Skin epidermis (tissue), 12 donors: ENCODE measurements around the gene C18orf63.
A peak's percentile ranks its signal among the peaks of the same experiment; 100 is the strongest.
"Not testable (repeated sequence)": the region's sequence is repeated elsewhere in the genome, so short reads cannot be mapped to it uniquely, and the experiment has no call there.

ENCODE experiments used
- H3K27ac ChIP-seq, 21 experiments: fragments of 200-600 bp; sonication (generic) in 11 of 21; one replicate each; pipeline ENCODE4 v1.5.0; 2020; ENCODE audit warnings: mild to moderate bottlenecking in 3 of 21, inconsistent platforms in 2 of 21, moderate library complexity in 2 of 21
- H3K4me3 ChIP-seq, 7 experiments: fragments of 200-600 bp; sonication (generic) in 2 of 7; one replicate each; pipeline ENCODE4 v1.5.0; 2020; ENCODE audit warnings: inconsistent platforms in 2 of 7, mild to moderate bottlenecking in 2 of 7, moderate library complexity in 1 of 7

The C18orf63 gene

DNA sequence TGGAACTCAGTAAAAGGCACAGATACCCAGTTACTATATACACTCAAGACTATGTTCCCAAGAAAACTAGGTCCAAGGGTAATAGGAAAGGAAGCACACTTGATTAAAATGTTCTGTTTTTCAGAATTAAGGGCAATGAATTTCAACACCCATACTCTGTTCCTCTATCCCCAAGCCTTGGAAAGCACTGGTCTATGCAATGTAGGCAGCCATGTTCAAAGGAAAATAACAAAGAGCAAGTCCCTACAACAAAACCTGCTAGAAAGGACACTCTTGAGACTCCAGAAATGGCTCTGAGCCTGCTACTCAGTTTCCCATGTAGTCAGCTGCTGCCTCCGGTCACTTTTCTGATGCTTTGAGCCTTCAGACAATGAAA, 30.7 kb upstream of the C18orf63 start:
- Histone ChIP-seq H3K27ac (peak overlapping the region in 9 of 21 experiments; percentile 3 to 71 (median 43)), H3K4me3 (no peak overlapping the region)

DNA sequence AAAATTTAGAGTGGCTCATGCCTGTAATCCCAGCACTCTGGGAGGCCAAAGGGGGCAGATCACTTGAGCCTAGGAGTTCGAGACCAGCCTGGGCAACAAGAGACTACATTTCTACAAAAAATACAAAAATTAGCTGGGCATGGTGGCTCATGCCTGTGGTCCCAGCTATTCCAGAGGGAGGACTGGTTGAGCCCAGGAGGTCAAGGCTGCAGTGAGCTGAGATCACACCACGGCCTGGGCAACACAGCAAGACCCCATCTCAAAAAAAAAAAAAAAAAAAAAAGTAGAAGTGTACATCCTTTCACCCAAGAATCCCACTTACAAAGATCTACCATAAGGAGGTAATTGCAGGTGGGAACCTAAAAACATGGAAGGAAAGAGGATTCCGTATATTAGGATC, 30.1 kb upstream of the C18orf63 start:
- H3K4me3 ChIP-seq: not testable (repeated sequence)
- peak overlapping the region in 2 of 21 experiments; percentile 38 to 43 for H3K27ac ChIP-seq

DNA sequence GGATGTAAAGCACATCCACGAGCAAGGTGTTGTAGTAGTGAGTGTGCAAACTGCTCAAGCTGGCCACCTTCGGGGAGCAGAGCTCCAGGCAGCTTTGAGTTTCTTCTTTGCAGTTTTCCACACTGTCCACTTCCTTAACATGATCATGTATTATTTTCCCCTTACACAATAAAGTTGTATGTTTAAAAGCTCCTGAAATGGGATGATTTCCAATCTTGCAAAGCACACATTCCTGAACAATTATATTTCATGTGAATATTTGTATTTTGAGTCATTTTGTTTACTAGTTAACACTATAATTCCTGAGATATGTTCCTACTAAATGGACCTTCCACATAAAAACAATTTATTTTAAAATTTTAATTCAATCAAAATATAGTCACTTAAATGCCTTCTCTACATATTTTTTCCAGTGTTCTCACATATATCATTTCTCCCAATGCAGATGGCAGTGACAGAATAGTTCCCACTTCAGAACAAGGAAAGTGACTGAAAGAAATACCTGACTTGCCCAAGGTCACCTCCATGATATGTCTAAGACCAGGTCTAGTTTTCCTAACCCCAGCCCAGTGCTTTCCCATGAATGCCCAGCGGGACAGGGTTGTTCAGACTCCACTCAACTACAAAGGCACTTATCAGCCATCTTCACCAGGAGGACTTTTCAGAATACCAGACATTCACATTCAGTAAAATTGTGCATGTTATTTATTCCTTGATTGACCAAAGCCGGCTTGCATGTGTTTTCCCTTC, 29.4 kb upstream of the C18orf63 start:
- Histone ChIP-seq H3K4me3 (no peak overlapping the region), H3K27ac (no peak overlapping the region)

DNA sequence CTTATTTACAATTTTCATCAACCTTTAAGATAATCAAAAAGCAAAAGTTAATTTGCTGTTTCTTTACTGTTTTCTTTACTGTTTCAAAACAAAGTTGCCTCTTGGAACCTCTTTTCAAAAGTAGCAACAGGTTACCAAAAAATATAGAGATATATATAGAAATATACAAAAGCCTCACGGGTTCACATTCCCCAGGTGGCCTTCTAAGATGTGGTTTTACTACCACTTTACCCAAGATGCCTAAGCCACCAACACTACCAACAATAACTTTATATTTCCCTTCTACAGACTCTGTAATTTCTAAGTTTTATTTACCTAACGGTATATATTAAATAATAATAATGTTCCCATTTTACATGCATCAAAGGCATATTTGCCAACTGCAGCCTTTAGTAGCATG, 28.8 kb upstream of the C18orf63 start:
- no peak overlapping the region for H3K27ac ChIP-seq

DNA sequence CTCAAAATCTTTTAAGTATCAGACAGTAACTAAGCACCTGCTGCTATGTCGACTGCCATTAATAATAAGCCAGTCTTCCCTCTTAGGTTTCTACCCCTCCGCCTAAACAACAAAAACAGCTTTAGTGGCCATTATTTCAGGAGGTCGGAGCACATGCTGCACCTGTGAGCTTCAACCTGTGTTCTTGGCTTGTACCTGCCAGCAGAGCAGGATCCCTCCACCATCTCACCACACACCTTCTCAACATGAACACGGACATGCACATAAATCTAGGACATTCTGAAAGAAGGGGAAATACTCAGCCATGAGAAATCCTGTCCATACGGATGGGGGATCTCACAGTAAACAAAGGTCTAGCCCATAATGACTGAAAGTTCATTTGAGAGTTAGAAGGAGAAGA, 27.6 kb upstream of the C18orf63 start:
- Histone ChIP-seq H3K27ac (peak overlapping the region in 7 of 21 experiments; percentile 39 to 76 (median 50)), H3K4me3 (no peak overlapping the region)

More for the DNA sequence above, 28.8 kb upstream of the C18orf63 start:
- H3K4me3 ChIP-seq: no peak overlapping the region

DNA sequence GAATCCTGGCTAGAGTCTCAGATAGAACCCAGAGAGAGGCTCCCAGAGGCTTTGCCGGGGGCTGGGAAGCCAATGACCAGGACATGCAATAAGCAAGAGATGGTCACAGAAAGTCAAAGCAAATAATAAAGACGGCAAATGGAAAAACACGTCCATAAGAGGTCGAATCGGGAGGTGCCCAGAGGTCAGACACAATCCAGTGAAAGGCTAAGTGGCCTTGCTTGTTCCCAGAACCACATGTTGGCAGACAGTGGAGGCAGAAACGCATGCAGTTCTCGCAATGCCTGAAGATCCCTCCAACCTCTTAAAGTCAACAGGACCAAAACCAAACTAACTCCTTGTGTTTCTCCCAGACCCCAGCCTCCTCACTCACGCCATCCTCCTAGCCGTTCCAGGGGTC, 26.9 kb upstream of the C18orf63 start:
- no peak overlapping the region for H3K4me3 ChIP-seq
- peak overlapping the region in 10 of 21 experiments; percentile 10 to 76 (median 42) for H3K27ac ChIP-seq

DNA sequence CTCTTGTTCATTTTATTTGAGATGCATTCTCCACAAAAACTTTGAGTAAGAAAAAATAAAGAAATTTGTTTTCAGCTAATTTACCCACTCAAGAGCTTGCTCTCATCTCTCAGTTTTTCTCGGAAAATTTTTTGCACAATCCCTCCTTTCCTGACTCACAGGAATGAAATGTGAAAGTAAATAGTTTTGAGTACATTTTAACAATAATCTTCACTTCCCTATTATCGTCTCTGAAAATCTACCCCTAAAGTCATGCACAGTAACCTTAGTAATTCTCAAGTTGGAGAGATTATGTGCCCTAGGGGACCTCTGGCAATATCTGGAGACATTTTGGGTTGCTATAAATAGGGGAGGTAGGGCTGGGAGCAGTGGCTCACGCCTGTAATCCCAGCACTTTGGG, 26.5 kb upstream of the C18orf63 start:
- peak overlapping the region in 10 of 21 experiments; percentile 10 to 76 (median 42) for H3K27ac ChIP-seq
- no peak overlapping the region for H3K4me3 ChIP-seq

DNA sequence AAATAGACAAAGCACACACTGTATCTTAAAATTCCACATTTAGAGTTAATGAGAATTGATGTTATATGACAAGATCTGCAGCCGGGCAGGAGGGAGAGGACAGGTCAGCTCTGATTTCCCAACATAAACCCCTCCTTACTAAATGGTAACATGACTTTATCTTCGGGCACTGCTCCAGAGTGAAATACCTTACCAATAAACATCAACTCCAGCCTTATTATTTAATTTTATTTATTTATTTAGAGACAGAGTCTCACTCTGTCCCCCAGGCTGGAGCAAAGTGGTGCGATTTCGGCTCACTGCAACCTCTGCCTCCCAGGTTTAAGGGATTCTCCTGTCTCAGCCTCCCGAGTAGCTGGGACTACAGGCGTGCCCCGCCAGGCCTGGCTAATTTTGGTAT, 25.6 kb upstream of the C18orf63 start:
- peak overlapping the region in 5 of 21 experiments; percentile 10 to 81 (median 39) for H3K27ac ChIP-seq
- peak overlapping the region in 1 of 7 experiments; percentile 73 for H3K4me3 ChIP-seq

DNA sequence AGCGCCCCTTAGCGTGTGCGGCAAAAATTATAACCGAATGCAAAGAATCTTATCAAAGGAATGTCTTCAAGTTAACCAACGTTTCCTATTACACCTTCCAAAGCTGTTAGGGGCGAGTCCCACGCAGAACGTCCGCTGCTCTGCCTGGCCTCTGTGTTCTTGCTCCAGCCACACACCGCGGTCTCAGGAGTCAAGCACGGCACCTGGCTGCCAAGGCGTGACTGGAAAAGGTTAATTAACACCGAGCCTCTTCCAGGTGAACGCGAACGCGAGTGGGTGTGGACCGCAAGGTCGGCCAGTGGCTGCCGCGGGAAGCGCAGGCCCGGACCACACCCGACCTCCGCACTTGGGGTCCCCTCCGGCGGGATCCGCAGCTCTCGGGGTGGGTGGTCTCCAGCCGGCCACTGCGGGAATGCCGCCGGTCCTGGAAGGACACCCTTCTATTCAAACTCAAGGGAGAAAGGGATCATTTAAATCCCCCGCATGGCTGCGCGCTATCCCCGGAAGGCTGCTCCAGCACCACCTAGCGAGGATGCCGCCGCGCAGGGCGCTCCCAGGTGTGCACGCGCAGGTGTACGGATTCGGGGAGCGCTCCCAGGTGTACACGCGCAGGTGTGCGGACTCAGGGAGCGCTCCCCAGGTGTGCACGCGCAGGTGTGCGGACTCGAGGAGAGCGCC, 24.7 kb upstream of the C18orf63 start:
- H3K27ac ChIP-seq: peak overlapping the region in 19 of 21 experiments; percentile 3 to 81 (median 76)
- peak overlapping the region; percentile 49 to 86 (median 73) for H3K4me3 ChIP-seq

DNA sequence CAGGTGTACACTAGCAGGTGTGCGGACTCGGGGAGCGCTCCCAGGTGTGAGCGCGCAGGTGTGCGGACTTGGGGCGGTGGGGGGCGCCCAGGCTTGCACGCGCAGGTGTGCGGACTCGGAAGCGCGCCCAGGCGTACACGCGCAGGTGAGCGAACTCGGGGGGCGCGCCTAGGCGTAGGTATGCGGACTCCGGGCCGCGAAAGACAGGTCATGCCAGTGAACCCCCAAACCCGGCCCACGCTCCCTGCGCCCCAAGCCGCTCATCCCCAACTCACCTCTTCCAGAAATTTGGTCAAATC, 24.2 kb upstream of the C18orf63 start:
- Histone ChIP-seq H3K4me3 (peak overlapping the region; percentile 49 to 86 (median 73)), H3K27ac (peak overlapping the region in 20 of 21 experiments; percentile 3 to 81 (median 76))

DNA sequence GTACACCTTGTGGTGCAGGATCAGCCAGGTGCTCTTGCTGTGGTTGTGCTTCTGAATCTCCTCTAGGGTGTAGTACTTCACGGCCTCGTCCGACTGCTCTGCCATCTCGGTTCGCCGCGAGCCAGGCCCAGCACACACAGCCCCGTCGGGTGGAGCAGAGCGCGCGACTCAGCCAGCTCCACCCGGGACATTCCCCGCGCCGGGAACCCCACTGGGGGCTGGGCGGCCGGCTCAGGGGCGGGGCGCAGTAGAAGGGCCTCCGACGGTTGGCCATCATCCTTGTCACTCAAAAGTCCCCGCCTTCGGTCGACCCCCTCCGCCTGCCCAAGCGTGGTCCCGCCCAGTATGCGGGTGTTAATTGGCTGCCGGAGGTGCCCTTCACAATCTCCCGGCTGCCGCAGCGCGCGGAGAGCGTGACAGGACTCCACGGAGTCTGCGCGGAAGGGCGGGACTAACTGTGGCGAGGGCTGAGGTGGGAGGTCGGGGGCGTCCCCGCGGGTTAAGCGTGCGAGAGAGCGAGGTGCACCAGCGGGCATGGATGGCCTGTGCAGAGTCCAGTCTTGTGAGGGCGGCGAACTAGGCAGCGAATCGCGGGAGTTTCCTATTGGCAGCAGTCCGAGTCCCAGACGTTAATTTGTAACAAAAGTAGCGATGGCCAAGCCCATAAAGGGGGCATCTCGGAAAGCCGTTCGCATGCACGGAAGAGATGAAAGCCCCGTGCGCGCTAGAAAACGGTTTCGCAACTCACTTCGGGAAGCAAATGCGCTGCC, 23.7 kb upstream of the C18orf63 start, which contains the start of gene CYB5A:
TSS of gene CYB5A (minus strand) at position 193 of the 770 bp plus-strand sequence. CDS start at position 105, 88 bp downstream.
- H3K27ac ChIP-seq: peak within 1 kb of the TSS in 20 of 21 experiments; percentile 3 to 81 (median 76)
- peak within 1 kb of the TSS; percentile 49 to 86 (median 73) for H3K4me3 ChIP-seq

DNA sequence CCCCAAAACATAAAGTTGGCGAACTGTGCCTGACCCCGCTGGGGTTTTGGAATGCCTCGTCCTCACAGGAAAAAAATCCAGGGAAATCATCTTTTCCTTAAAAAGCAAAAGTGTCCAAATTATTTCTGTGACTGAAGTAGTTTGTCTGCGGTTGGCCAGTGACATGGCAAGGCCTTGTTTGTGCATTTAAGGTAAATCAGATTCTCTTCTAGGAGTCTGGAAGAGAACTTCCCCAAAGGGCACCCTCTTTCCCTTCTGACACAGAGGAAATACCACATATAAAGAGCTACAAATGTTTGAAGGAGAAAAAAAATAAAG, 23.1 kb upstream of the C18orf63 start:
- H3K4me3 ChIP-seq: peak overlapping the region; percentile 49 to 86 (median 73)
- peak overlapping the region in 18 of 21 experiments; percentile 5 to 81 (median 60) for H3K27ac ChIP-seq

DNA sequence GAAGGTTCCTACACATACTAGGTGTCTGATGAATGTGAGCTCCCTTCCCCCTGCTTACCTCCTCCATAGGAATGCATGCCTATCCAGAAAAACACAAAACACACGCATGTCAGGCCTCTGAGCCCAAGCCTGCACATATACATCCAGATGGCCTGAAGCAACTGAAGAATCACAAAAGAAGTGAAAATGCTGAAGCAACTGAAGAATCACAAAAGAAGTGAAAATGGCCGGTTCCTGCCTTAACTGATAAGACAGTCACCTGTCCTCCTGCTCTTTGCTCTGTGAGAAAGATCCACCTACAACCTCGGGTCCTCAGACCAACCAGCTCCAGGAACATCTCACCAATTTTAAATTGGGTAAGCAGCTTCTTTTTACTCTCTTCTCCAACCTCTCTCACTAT, 22.7 kb upstream of the C18orf63 start:
- H3K4me3 ChIP-seq, H3K27ac ChIP-seq: not testable (repeated sequence)

DNA sequence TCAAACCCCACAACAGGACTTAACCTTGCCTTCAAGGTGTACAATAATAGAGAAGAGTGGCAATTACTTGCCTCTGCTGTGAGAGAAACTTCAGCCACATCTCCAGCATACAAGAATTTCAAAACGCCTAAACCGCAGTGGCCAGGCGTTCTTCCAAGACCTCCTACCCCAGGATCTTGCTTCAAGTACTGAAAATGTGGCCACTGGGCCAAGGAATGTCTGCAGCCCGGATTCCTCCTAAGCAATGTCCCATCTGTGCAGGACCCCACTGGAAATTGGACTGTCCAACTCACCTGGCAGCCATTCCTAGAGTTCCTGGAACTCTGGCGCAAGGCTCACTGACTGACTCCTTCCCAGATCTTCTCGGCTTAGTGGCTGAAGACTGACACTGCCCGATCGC, 21.1 kb upstream of the C18orf63 start:
- no peak overlapping the region for H3K27ac ChIP-seq
- H3K4me3 ChIP-seq: no peak overlapping the region

DNA sequence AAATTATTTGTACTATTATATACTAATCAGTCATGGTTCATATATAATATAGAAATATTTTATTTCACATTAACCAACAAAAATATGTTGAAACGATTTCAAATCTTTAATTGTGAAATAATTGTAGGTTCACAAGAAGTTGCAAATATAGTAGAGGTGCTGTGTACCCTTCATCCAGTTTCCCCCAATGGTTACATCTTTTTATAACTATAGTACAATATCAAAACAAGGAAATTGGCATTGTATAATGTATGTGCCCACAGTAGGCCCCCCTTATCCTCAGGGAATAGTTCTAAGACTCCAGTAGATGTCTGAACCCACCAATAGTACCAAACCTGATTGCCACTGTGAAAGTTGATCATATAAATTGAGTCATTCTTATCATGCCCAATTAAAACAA, 16.5 kb upstream of the C18orf63 start:
- no peak overlapping the region for H3K4me3 ChIP-seq
- H3K27ac ChIP-seq: no peak overlapping the region

DNA sequence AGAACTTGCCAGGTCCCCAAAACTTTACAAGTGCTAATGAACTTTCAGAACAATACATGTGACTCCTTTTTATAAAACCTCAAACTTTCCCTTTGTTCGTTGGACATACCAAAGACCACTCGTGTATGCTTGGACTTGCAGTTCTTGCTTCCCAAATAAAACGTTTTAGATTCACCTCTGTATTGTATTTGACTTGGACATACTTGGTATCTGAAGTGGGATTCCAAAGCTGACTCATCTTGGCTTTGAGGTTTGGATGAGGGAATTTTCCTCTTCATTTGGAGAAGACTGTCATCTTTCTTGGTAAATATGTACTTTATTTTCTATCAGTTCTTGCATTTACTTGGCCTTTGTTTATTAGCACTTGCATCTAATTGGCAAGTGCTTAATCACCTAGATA, 15.9 kb upstream of the C18orf63 start:
- Histone ChIP-seq H3K4me3 (no peak overlapping the region), H3K27ac (no peak overlapping the region)

DNA sequence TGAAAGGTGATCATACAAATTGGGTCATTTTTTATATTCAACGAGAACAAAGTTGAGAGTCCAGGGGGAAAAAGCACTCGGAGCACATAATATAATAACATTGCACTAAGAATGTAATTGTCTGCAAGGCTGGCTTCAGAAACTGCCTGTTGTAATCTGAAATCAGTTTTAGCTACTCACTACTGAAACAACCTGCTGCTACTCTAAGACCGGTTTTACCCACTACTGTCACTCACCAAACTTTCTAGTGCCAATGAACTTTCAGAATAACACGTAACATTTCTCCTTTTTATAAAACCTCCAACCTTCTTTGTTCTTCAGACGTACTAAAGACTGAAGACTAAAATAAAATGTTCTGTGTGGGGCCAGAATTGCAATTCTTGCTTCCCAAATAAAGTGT, 12.3 kb upstream of the C18orf63 start:
- H3K4me3 ChIP-seq: no peak overlapping the region

DNA sequence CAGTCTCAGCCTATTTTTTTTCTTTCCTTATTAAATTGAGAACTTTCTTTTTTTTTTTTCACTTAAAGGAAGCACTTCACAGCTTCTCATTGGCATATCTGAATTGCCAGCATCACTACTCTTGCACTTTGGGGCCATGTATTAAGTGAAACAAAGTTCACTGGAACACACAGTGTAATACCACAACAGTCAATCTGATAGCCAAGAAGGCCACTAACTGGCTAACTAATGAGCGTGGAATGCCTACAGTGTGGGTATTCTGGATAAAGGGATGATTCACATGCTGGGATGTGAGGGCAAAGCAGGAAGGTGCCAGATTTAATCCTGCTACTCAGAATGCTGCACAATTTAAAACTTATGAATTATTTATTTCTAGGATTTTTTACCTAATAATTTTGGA, 11.7 kb upstream of the C18orf63 start:
- Histone ChIP-seq H3K27ac (no peak overlapping the region), H3K4me3 (no peak overlapping the region)

More for the DNA sequence above, 12.3 kb upstream of the C18orf63 start:
- no peak overlapping the region for H3K27ac ChIP-seq

DNA sequence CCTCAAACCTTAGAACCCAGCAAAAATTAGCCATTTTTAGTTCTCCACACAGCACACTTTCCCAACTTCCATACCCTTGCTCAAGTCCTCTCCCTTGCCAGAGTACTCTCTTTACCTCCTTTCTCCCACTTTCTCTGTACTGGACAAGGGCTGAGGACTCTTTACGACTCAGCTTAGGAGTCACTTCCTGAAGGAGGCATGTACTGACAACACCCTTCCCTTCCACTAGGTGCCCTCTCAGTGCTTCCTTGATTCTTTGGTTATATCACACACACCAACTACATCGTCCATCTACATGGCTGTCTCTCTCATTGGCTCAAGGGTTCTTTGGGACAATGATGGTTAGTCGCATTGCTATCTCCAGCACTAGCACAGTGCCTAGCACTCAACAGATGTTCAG, 5.2 kb upstream of the C18orf63 start:
- H3K4me3 ChIP-seq: no peak overlapping the region
- no peak overlapping the region for H3K27ac ChIP-seq

DNA sequence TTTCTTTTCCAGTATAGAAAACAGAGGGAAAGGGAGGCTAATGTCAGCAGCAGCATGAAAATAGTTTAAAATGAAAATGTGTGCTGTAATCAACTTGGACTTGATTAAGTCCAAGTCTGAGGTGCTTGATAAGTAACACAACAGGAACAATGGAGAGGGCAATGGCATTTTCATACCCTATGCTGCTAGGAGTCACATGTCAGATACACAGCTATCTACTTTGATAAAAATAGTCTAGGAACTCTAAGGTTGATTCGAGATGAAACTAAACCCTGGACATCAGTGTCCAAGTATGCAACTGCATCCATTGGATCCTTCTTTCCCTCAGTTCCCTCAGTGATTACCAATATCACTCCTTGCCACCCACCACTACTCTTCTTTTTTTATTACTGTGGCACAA, 4.6 kb upstream of the C18orf63 start:
- Histone ChIP-seq H3K4me3 (no peak overlapping the region), H3K27ac (no peak overlapping the region)
